Measurements from ENCODE around the gene AGL. TPM values are rescaled to one million over a fixed set of nuclear protein-coding genes. Genes with fewer than 3 reads are reported as not detected.

The AGL gene
- total and polyA plus RNA-seq, 10 of the 15 experiments (the other 5 are each of a cell fraction or from before 2014, with no cell fraction given): 5.6 to 21.6 (median 13.7) TPM

GRCh38 chr1:99968214-99968613 is 118.1 kb downstream of the AGL start:
- H3K4me1 ChIP-seq (ENCODE audit: control insufficient read depth, insufficient read depth, low read length): no peaks in the 10 kb centered on the region
- H3K9ac ChIP-seq (ENCODE audit: control insufficient read depth, insufficient read depth, low read length): no peak overlapping the region
- no peaks in the 10 kb centered on the region for H3K36me3 ChIP-seq (ENCODE audit: control insufficient read depth in 2 of 2, insufficient read depth in 2 of 2, low read length in 1 of 2)
- ChIA-PET POLR2A (interaction anchor here (0.7 kb wide), 1 partner anchor 70 kb away, joined by 5 read pairs; a partner anchor contains a TSS), CTCF (no interaction called here), RAD21 (ENCODE audit: unreplicated experiment) (no interaction called here), SMC1A (ENCODE audit: uncharacterized antibody, unreplicated experiment) (no interaction called here)
- no peak overlapping the region for H3K27ac ChIP-seq (ENCODE audit: control insufficient read depth, insufficient read depth)
- WGBS (ENCODE audit: insufficient coverage, insufficient replicate concordance, low lambda C conversion rate, missing lambda C conversion rate): 89% methylated on average over 4 of the region's 4 CpGs
- no TSS peak for BruUV-seq (replicated peaks)
- ATAC-seq (no peak), FAIRE-seq (no peak), DNase-seq (ENCODE audit: low read depth, low spot score) (no peak)
- H2AFZ ChIP-seq (ENCODE audit: control insufficient read depth, low read depth, low read length): no peak overlapping the region
- in situ Hi-C loops (cut with MboI) (no loop called here), intact Hi-C loops (cut with micrococcal nuclease; ENCODE audit: unreplicated experiment) (no loop called here)
- no peaks in the 10 kb centered on the region for H3K9me3 ChIP-seq (replicated peaks; ENCODE audit: control insufficient read depth, insufficient read depth, low read length)
- H3K4me3 ChIP-seq: no peak overlapping the region
- H3K27me3 ChIP-seq (replicated peaks in 1 of 2; ENCODE audit: control insufficient read depth in 2 of 2, insufficient read depth in 2 of 2, low read length in 1 of 2): no peaks in the 10 kb centered on the region
- H3K79me2 ChIP-seq (ENCODE audit: control insufficient read depth, insufficient read depth, low read length): peaks cover 27% of the 10 kb centered on the region
- no peak overlapping the region for H3K4me2 ChIP-seq (ENCODE audit: control insufficient read depth, insufficient read depth)
- no peaks in the 10 kb centered on the region for H4K20me1 ChIP-seq (ENCODE audit: control insufficient read depth, insufficient read depth)
- TF ChIP-seq EGR1 (IDR thresholded peaks at IDR 0.05; ENCODE audit: borderline replicate concordance in 1 of 2, low read depth in 2 of 2, low read length in 2 of 2) (no peak), FOS (IDR thresholded peaks at IDR 0.05; ENCODE audit: borderline replicate concordance, extremely low read depth, insufficient read length) (no peak), YBX1 (IDR thresholded peaks at IDR 0.05) (no peak), MYB (IDR thresholded peaks at IDR 0.05; ENCODE audit: borderline replicate concordance, low read depth, low read length) (no peak), NR2C1 (IDR thresholded peaks at IDR 0.05) (no peak), SRF (IDR thresholded peaks at IDR 0.05; ENCODE audit: low read depth in 2 of 2, low read length in 2 of 2) (no peak), MLLT1 (IDR thresholded peaks at IDR 0.05) (no peak), MEF2A (IDR thresholded peaks at IDR 0.05; ENCODE audit: insufficient read depth, low read depth, low read length) (no peak), PKNOX1 (IDR thresholded peaks at IDR 0.05) (no peak), BACH1 (IDR thresholded peaks at IDR 0.05; ENCODE audit: borderline replicate concordance) (no peak), HDAC6 (IDR thresholded peaks at IDR 0.05; ENCODE audit: unreplicated experiment) (no peak), RCOR1 (conservative IDR thresholded peaks at IDR 0.05; ENCODE audit: low read depth, low read length) (no peak)

All from GM12878 (cell line).